Measurements from ENCODE around the gene LIPG. TPM values are rescaled to one million over a fixed set of nuclear protein-coding genes. Genes with fewer than 3 reads are reported as not detected.

The LIPG gene
- total and polyA plus RNA-seq, 2 donors from 2014 or later, result 4.8 to 50.9 TPM

- H3K27ac ChIP-seq (ENCODE audit: low read depth in 2 of 2, low read length in 2 of 2), result peak overlapping the region in 1 of 2 donors; percentile 7
- peak overlapping the region; percentile 65 to 71 (median 70) for H3K4me3 ChIP-seq (ENCODE audit: low read length in 3 of 3)
- TF ChIP-seq, protein P1, sequence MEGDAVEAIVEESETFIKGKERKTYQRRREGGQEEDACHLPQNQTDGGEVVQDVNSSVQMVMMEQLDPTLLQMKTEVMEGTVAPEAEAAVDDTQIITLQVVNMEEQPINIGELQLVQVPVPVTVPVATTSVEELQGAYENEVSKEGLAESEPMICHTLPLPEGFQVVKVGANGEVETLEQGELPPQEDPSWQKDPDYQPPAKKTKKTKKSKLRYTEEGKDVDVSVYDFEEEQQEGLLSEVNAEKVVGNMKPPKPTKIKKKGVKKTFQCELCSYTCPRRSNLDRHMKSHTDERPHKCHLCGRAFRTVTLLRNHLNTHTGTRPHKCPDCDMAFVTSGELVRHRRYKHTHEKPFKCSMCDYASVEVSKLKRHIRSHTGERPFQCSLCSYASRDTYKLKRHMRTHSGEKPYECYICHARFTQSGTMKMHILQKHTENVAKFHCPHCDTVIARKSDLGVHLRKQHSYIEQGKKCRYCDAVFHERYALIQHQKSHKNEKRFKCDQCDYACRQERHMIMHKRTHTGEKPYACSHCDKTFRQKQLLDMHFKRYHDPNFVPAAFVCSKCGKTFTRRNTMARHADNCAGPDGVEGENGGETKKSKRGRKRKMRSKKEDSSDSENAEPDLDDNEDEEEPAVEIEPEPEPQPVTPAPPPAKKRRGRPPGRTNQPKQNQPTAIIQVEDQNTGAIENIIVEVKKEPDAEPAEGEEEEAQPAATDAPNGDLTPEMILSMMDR (IDR thresholded peaks at IDR 0.05; ENCODE audit: borderline replicate concordance, extremely low read depth, insufficient read depth), result no peak
- FAIRE-seq, result no peak
- H3K4me1 ChIP-seq (ENCODE audit: control insufficient read depth in 2 of 3, insufficient read depth in 2 of 3, low read depth in 1 of 3, low read length in 3 of 3), result peaks cover 0 to 32% (median 24%) of the 10 kb centered on the region in 3 donors
- intact Hi-C loops (cut with DNase I), result no loop called here
- H3K36me3 ChIP-seq (ENCODE audit: control insufficient read depth in 2 of 3, insufficient read depth in 3 of 3, low read length in 3 of 3), result no peaks in the 10 kb centered on the region
- H3K9me3 ChIP-seq (ENCODE audit: control insufficient read depth in 2 of 3, insufficient read depth in 1 of 3, low read length in 3 of 3), result no peaks in the 10 kb centered on the region
- DNase-seq, result peak; percentile 87 to 95 (median 92)
- H3K27me3 ChIP-seq (ENCODE audit: control insufficient read depth, insufficient read depth, low read length), result no peaks in the 10 kb centered on the region
- H3K9ac ChIP-seq (ENCODE audit: low read length in 3 of 3), result peak overlapping the region; percentile 10 to 46 (median 21)
Measured at GRCh38 chr18:49560624-49561288, 1.1 kb upstream of the LIPG start.

- H3K36me3 ChIP-seq (ENCODE audit: control insufficient read depth in 2 of 3, insufficient read depth in 3 of 3, low read length in 3 of 3), result no peaks in the 10 kb centered on the region
- peak overlapping the region; percentile 32 to 40 (median 37) for H3K9ac ChIP-seq (ENCODE audit: low read length in 3 of 3)
- DNase-seq, result peak in 3 of 5 donors; percentile 34 to 64 (median 59)
- intact Hi-C loops (cut with DNase I), result no loop called here
- FAIRE-seq, result no peak
- H3K9me3 ChIP-seq (ENCODE audit: control insufficient read depth in 2 of 3, insufficient read depth in 1 of 3, low read length in 3 of 3), result no peaks in the 10 kb centered on the region
- TF ChIP-seq, protein P1 (IDR thresholded peaks at IDR 0.05; ENCODE audit: borderline replicate concordance, extremely low read depth, insufficient read depth), result no peak
- no peaks in the 10 kb centered on the region for H3K27me3 ChIP-seq (ENCODE audit: control insufficient read depth, insufficient read depth, low read length)
- H3K4me3 ChIP-seq (ENCODE audit: low read length in 3 of 3), result peak overlapping the region; percentile 65 to 71 (median 70)
- H3K4me1 ChIP-seq (ENCODE audit: control insufficient read depth in 2 of 3, insufficient read depth in 2 of 3, low read depth in 1 of 3, low read length in 3 of 3), result peaks cover 0 to 32% (median 24%) of the 10 kb centered on the region in 3 donors
- H3K27ac ChIP-seq (ENCODE audit: low read depth in 2 of 2, low read length in 2 of 2), result no peak overlapping the region
Measured at GRCh38 chr18:49562481-49563129, 748 bp downstream of the LIPG start.

GRCh38 chr18:49563130-49563540 is 1.3 kb downstream of the LIPG start:
- Histone ChIP-seq H3K36me3 (ENCODE audit: control insufficient read depth in 2 of 3, insufficient read depth in 3 of 3, low read length in 3 of 3) (no peaks in the 10 kb centered on the region), H3K4me3 (ENCODE audit: low read length in 3 of 3) (peak overlapping the region; percentile 65 to 71 (median 70)), H3K4me1 (ENCODE audit: control insufficient read depth in 2 of 3, insufficient read depth in 2 of 3, low read depth in 1 of 3, low read length in 3 of 3) (peaks cover 0 to 32% (median 24%) of the 10 kb centered on the region in 3 donors), H3K27me3 (ENCODE audit: control insufficient read depth, insufficient read depth, low read length) (no peaks in the 10 kb centered on the region), H3K9me3 (ENCODE audit: control insufficient read depth in 2 of 3, insufficient read depth in 1 of 3, low read length in 3 of 3) (no peaks in the 10 kb centered on the region), H3K27ac (ENCODE audit: low read depth in 2 of 2, low read length in 2 of 2) (no peak overlapping the region), H3K9ac (ENCODE audit: low read length in 3 of 3) (peak overlapping the region in 1 of 3 donors; percentile 19)
- TF ChIP-seq, protein P1 (IDR thresholded peaks at IDR 0.05; ENCODE audit: borderline replicate concordance, extremely low read depth, insufficient read depth), result no peak
- no peak for FAIRE-seq
- intact Hi-C loops (cut with DNase I), result no loop called here
- no peak for DNase-seq
